DND-41 (cell line): ENCODE results near the gene MED13.
"Not testable (repeated sequence)": the region's sequence is repeated elsewhere in the genome, so short reads cannot be mapped to it uniquely, and the experiment has no call there.

Experiments
- ATAC-seq: fragments of 200-7000 bp; cut with Tn5 transposase; 3 replicates; pipeline ENCODE4 v1.9.1; 2021; ENCODE audit warnings: low read depth; ENCODE audit not compliant: insufficient read depth
- DNase-seq: peaks from one replicate; pipeline ENCODE4 v3.0.0-alpha.2; 2020
- H2AFZ ChIP-seq: 2 replicates; pipeline ENCODE4 v1.6.0; 2012; ENCODE audit warnings: low read depth, low read length
- H3K27ac ChIP-seq: 2 replicates; pipeline ENCODE4 v1.5.1; 2012; ENCODE audit warnings: low read length, inconsistent platforms
- H3K27me3 ChIP-seq: fragments of 200-600 bp; sonication (generic); 2 replicates; pipeline ENCODE4 v1.6.0; 2012; ENCODE audit warnings: low read length, mild to moderate bottlenecking, inconsistent platforms; ENCODE audit not compliant: insufficient read depth, poor library complexity
- H3K36me3 ChIP-seq: 2 replicates; pipeline ENCODE4 v1.5.1; 2012; ENCODE audit warnings: low read length, inconsistent platforms; ENCODE audit not compliant: insufficient read depth
- H3K4me1 ChIP-seq: 2 replicates; pipeline ENCODE4 v1.5.1; 2012; ENCODE audit warnings: mild to moderate bottlenecking, low read length; ENCODE audit not compliant: insufficient read depth
- H3K4me2 ChIP-seq: 2 replicates; pipeline ENCODE4 v1.6.0; 2012; ENCODE audit warnings: mild to moderate bottlenecking, moderate library complexity, low read length, inconsistent platforms; ENCODE audit not compliant: insufficient read depth
- H3K4me3 ChIP-seq, 2 experiments: fragments of 200-600 bp in 1 of 2; shearing (Covaris generic) in 1 of 2; 2 replicates each; pipeline ENCODE4 v1.5.1; 2012 to 2016; ENCODE audit warnings: inconsistent platforms in 2 of 2, low read length in 2 of 2, mild to moderate bottlenecking in 2 of 2, low read depth in 1 of 2, moderate library complexity in 1 of 2
- H3K79me2 ChIP-seq: 2 replicates; pipeline ENCODE4 v1.6.0; 2012; ENCODE audit warnings: low read length, inconsistent platforms; ENCODE audit not compliant: insufficient read depth
- H3K9ac ChIP-seq: 2 replicates; pipeline ENCODE4 v1.6.0; 2012; ENCODE audit warnings: low read depth, mild to moderate bottlenecking, inconsistent platforms, low read length, moderate library complexity
- H3K9me3 ChIP-seq: 2 replicates; pipeline ENCODE4 v1.5.1; 2012; ENCODE audit warnings: low read length, moderate library complexity, mild to moderate bottlenecking, inconsistent platforms; ENCODE audit not compliant: insufficient read depth, severe bottlenecking
- H4K20me1 ChIP-seq: 2 replicates; pipeline ENCODE4 v1.6.0; 2012; ENCODE audit warnings: low read length; ENCODE audit not compliant: insufficient read depth
- EZH2 ChIP-seq: IDR thresholded peaks from 3 replicates; pipeline ENCODE4 v1.6.1; 2012; ENCODE audit warnings: borderline replicate concordance, low read depth, mild to moderate bottlenecking, moderate library complexity, low read length, inconsistent platforms; ENCODE audit not compliant: severe bottlenecking
- TF ChIP-seq, protein P1 (sequence below): IDR thresholded peaks from 2 replicates; pipeline ENCODE4 v1.5.1; 2012; ENCODE audit warnings: borderline replicate concordance, low read length, moderate library complexity, mild to moderate bottlenecking; ENCODE audit not compliant: poor library complexity, severe bottlenecking; ENCODE audit errors: extremely low read depth

Gene MED13

DNA sequence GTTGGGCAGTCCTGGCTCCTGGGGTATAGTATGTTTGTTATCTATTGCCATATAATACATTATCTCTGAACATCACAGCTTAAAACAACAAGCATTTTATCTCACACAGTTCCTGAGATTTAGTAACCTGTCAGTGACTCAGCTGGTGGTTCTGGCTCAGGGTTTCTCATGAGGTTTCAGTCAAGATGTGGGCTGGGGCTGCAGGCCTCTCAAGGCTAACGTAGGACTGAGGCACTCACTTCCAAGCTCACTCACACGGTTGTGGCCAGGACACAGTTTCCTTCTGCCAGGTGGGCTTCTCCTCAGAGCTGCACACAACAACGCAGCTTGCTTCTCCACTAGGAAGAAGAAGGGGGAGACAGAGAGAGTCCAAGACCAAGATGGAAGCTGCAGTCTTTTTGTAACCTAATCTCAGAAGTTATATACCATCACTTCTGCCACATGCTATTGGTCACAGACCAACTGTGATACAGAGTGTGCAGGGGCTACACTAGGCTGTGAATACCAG lies 10.3 kb upstream of the MED13 start:
- no peaks in the 10 kb centered on the region for H3K4me1 ChIP-seq
- H3K27me3 ChIP-seq, result peaks cover 14% of the 10 kb centered on the region
- H3K4me2 ChIP-seq, result no peak overlapping the region
- no peak overlapping the region for H2AFZ ChIP-seq
- no peaks in the 10 kb centered on the region for H4K20me1 ChIP-seq
- no peaks in the 10 kb centered on the region for H3K79me2 ChIP-seq
- TF ChIP-seq, protein P1, sequence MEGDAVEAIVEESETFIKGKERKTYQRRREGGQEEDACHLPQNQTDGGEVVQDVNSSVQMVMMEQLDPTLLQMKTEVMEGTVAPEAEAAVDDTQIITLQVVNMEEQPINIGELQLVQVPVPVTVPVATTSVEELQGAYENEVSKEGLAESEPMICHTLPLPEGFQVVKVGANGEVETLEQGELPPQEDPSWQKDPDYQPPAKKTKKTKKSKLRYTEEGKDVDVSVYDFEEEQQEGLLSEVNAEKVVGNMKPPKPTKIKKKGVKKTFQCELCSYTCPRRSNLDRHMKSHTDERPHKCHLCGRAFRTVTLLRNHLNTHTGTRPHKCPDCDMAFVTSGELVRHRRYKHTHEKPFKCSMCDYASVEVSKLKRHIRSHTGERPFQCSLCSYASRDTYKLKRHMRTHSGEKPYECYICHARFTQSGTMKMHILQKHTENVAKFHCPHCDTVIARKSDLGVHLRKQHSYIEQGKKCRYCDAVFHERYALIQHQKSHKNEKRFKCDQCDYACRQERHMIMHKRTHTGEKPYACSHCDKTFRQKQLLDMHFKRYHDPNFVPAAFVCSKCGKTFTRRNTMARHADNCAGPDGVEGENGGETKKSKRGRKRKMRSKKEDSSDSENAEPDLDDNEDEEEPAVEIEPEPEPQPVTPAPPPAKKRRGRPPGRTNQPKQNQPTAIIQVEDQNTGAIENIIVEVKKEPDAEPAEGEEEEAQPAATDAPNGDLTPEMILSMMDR, result no peak
- TF ChIP-seq EZH2, result no peak
- ATAC-seq (no peak), DNase-seq (no peak)
- no peak overlapping the region for H3K4me3 ChIP-seq
- no peak overlapping the region for H3K27ac ChIP-seq
- H3K36me3 ChIP-seq, result no peaks in the 10 kb centered on the region
- no peak overlapping the region for H3K9ac ChIP-seq
- H3K9me3 ChIP-seq, result no peaks in the 10 kb centered on the region

DNA sequence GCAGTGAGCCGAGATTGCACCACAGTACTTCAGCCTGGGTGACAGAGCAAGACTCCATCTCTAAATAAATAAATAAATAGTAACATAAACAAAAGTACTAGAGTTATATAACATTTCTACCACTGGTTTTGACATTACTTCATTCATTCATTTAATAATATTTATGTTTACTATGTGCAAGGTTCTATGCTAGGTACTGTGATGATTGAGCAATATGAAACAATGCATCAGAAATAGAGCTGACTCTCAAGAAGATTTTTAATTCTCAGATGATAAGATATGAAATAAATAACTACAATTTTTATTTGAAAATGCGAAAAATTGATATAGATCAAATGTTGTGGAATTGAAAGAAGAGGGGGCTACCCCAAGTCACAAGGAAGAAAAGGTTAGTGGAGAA lies 8.9 kb upstream of the MED13 start:
- no peaks in the 10 kb centered on the region for H4K20me1 ChIP-seq
- DNase-seq (no peak), ATAC-seq (no peak)
- no peak overlapping the region for H3K4me2 ChIP-seq
- H3K4me1 ChIP-seq, result no peaks in the 10 kb centered on the region
- peaks cover 14% of the 10 kb centered on the region for H3K27me3 ChIP-seq
- no peaks in the 10 kb centered on the region for H3K36me3 ChIP-seq
- H3K79me2 ChIP-seq, result no peaks in the 10 kb centered on the region
- H2AFZ ChIP-seq, result no peak overlapping the region
- TF ChIP-seq, protein P1, result no peak
- no peak for TF ChIP-seq EZH2
- H3K27ac ChIP-seq, result no peak overlapping the region
- H3K4me3 ChIP-seq, result no peak overlapping the region
- H3K9me3 ChIP-seq, result no peaks in the 10 kb centered on the region
- no peak overlapping the region for H3K9ac ChIP-seq

DNA sequence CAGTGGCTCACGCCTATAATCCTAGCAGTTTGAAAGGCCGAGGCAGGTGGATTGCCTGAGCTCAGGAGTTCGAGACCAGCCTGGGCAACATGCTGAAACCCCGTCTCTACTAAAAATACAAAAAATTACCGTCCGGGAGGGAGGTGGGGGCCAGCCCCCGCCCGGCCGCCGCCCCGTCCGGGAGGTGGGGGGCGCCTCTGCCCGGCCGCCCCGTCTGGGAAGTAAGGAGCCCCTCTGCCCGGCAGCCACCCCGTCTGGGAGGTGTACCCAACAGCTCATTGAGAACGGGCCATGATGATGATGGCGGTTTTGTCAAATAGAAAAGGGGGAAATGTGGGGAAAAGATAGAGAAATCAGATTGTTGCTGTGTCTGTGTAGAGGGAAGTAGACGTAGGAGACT lies 7.8 kb upstream of the MED13 start:
- not testable (repeated sequence) for H4K20me1 ChIP-seq, H3K27ac ChIP-seq, H3K79me2 ChIP-seq, H3K4me2 ChIP-seq, H3K9me3 ChIP-seq, ATAC-seq, DNase-seq, H3K27me3 ChIP-seq, H3K4me3 ChIP-seq, H3K36me3 ChIP-seq, H3K4me1 ChIP-seq, H3K9ac ChIP-seq, H2AFZ ChIP-seq

DNA sequence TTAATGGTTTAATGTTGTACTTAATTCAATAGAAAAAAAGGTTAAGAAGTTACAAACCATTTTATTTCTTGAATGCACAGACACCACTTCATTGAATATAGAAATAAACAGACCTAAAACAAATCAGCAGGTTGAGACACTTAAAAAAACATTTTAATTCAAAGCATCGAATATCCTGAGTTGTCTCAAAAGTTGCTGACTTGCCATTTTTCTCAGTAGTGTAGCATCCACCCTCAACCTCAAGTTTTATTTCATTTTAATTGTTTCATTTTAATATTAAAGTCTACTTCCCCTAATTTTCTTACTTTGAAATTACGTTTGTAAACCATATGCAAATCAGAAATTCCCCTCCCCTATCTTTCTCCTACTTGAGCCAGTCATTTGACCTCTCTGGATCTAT lies 5.8 kb upstream of the MED13 start:
- H3K4me1 ChIP-seq, result peaks cover 6% of the 10 kb centered on the region
- no peaks in the 10 kb centered on the region for H3K27me3 ChIP-seq
- no peaks in the 10 kb centered on the region for H3K36me3 ChIP-seq
- H3K4me3 ChIP-seq, result no peak overlapping the region
- ATAC-seq, result no peak
- no peak overlapping the region for H2AFZ ChIP-seq
- H3K9ac ChIP-seq, result no peak overlapping the region
- H3K27ac ChIP-seq, result no peak overlapping the region
- no peak for DNase-seq
- H3K79me2 ChIP-seq, result no peaks in the 10 kb centered on the region
- no peak overlapping the region for H3K4me2 ChIP-seq
- H3K9me3 ChIP-seq, result no peaks in the 10 kb centered on the region
- H4K20me1 ChIP-seq, result no peaks in the 10 kb centered on the region
- no peak for TF ChIP-seq EZH2
- TF ChIP-seq, protein P1, result no peak
